GM18499 (cell line): ENCODE measurements around the gene ADAR.

ENCODE experiments used
- ATAC-seq: cut with Tn5 transposase; IDR thresholded peaks from one replicate; pipeline ENCODE4 v1.9.1; 2021; ENCODE audit warnings: moderate number of reproducible peaks; ENCODE audit not compliant: insufficient read depth, unreplicated experiment

Gene ADAR

GRCh38 chr1:154586231-154586630, 21.8 kb downstream of the ADAR start:
- no peak for ATAC-seq

- no peak for ATAC-seq
These were observed 23.6 kb downstream of the ADAR start for GRCh38 chr1:154584267-154584994.

- no peak for ATAC-seq
These were observed 24.2 kb downstream of the ADAR start for GRCh38 chr1:154583773-154584172.

- ATAC-seq: no peak
These were observed 25.1 kb downstream of the ADAR start for GRCh38 chr1:154582885-154583284.

- no peak for ATAC-seq
These were observed 26.2 kb downstream of the ADAR start for GRCh38 chr1:154581766-154582165.

- no peak for ATAC-seq
These were observed 28.6 kb downstream of the ADAR start for GRCh38 chr1:154579374-154579773.

- no peak for ATAC-seq
These were observed 29.9 kb downstream of the ADAR start for GRCh38 chr1:154578058-154578418.

- ATAC-seq: no peak
These were observed 30.5 kb downstream of the ADAR start for GRCh38 chr1:154577346-154578057.

GRCh38 chr1:154575951-154576566, 31.9 kb downstream of the ADAR start:
- ATAC-seq: no peak

GRCh38 chr1:154575147-154575927, 32.6 kb downstream of the ADAR start:
- ATAC-seq: no peak

GRCh38 chr1:154574716-154575115, 33.3 kb downstream of the ADAR start:
- no peak for ATAC-seq

GRCh38 chr1:154573168-154573510, 34.8 kb downstream of the ADAR start:
- ATAC-seq: no peak

- no peak for ATAC-seq
These were observed 35.4 kb downstream of the ADAR start for GRCh38 chr1:154572468-154573167.

GRCh38 chr1:154571964-154572288, 36.1 kb downstream of the ADAR start:
- ATAC-seq: no peak

- no peak for ATAC-seq
These were observed 36.6 kb downstream of the ADAR start for GRCh38 chr1:154571244-154571963.

GRCh38 chr1:154568157-154568815, 39.7 kb downstream of the ADAR start:
- no peak for ATAC-seq

GRCh38 chr1:154567386-154568156, 40.4 kb downstream of the ADAR start, which contains the start of gene CHRNB2:
CHRNB2 (plus strand) TSS chr1:154567778; CDS start chr1:154568045, 267 bp downstream.
- ATAC-seq: no peak

GRCh38 chr1:154565876-154566275, 42.1 kb downstream of the ADAR start:
- ATAC-seq: no peak
